Hepatocyte (in vitro differentiated cells): ENCODE measurements around the gene AGRN. TPM values are rescaled to one million over a fixed set of nuclear protein-coding genes. Genes with fewer than 3 reads are reported as not detected.

Experiments used
- DNase-seq: peaks from one replicate; pipeline ENCODE4 v3.0.0-alpha.2; 2016; ENCODE audit warnings: low spot score
- H2AFZ ChIP-seq: fragments of 200-600 bp; sonication (generic); 2 replicates; pipeline ENCODE4 v1.6.0; 2016; ENCODE audit warnings: antibody characterized with exemption, mild to moderate bottlenecking
- H3K27ac ChIP-seq: fragments of 200-600 bp; sonication (generic); 2 replicates; pipeline ENCODE4 v1.5.1; 2016; ENCODE audit warnings: mild to moderate bottlenecking
- H3K27me3 ChIP-seq: fragments of 200-600 bp; sonication (generic); 2 replicates; pipeline ENCODE4 v1.6.1; 2016
- H3K36me3 ChIP-seq: fragments of 200-600 bp; sonication (generic); replicated peaks from 2 replicates; pipeline ENCODE4 v1.5.1; 2016; ENCODE audit warnings: low read depth; ENCODE audit not compliant: insufficient read depth
- H3K4me1 ChIP-seq: fragments of 200-600 bp; sonication (generic); 2 replicates; pipeline ENCODE4 v1.5.1; 2016; ENCODE audit warnings: mild to moderate bottlenecking, moderate library complexity; ENCODE audit not compliant: insufficient read depth
- H3K4me2 ChIP-seq: fragments of 200-600 bp; sonication (generic); 2 replicates; pipeline ENCODE4 v1.6.0; 2016
- H3K4me3 ChIP-seq: fragments of 200-600 bp; sonication (generic); 2 replicates; pipeline ENCODE4 v1.5.1; 2016; ENCODE audit warnings: mild to moderate bottlenecking
- H3K79me2 ChIP-seq: fragments of 200-600 bp; sonication (generic); 2 replicates; pipeline ENCODE4 v1.6.0; 2017; ENCODE audit warnings: mild to moderate bottlenecking
- H3K9me2 ChIP-seq: fragments of 200-600 bp; sonication (generic); replicated peaks from 2 replicates; pipeline ENCODE4 v1.6.0; 2017; ENCODE audit warnings: mild to moderate bottlenecking; ENCODE audit not compliant: insufficient read depth
- H3K9me3 ChIP-seq: fragments of 200-600 bp; sonication (generic); 2 replicates; pipeline ENCODE4 v1.5.1; 2016; ENCODE audit warnings: low read depth, mild to moderate bottlenecking
- H4K20me1 ChIP-seq: fragments of 200-600 bp; sonication (generic); 2 replicates; pipeline ENCODE4 v1.6.0; 2016; ENCODE audit warnings: mild to moderate bottlenecking; ENCODE audit not compliant: insufficient read depth, poor library complexity, severe bottlenecking
- EZH2 ChIP-seq: fragments of 200-600 bp; sonication (generic); IDR thresholded peaks from 2 replicates; pipeline ENCODE4 v1.6.1; 2016; ENCODE audit warnings: antibody characterized with exemption, mild to moderate bottlenecking, borderline replicate concordance
- EZH2phosphoT487 ChIP-seq: fragments of 200-600 bp; sonication (generic); IDR thresholded peaks from one replicate; pipeline ENCODE4 v1.6.1; 2018; ENCODE audit warnings: antibody characterized with exemption, mild to moderate bottlenecking, low read depth, moderate library complexity; ENCODE audit not compliant: unreplicated experiment, severe bottlenecking
- WGBS: methylation state at CpG from one replicate; pipeline ENCODE4 v1.1.6; 2016; ENCODE audit warnings: low lambda C conversion rate; ENCODE audit errors: missing lambda C conversion rate; 5-methylcytosine and 5-hydroxymethylcytosine counted together
- polyA plus RNA-seq: library from polyadenylated mRNA; unstranded; fragments of >200 nt; fragmentation: Nextera tagmentation; extraction: Ambion mirVana; gene quantifications from 2 replicates; pipeline ENCODE4 v1.2.1, GENCODE V29; 2016
- total RNA-seq: library from RNA; depleted of rRNA; stranded (reverse); fragments of >200 nt; gene quantifications from 2 replicates; pipeline ENCODE4 v1.2.3, GENCODE V29; 2014
- TF ChIP-seq, protein P1 (sequence below): fragments of 200-600 bp; sonication (generic); IDR thresholded peaks from 2 replicates; pipeline ENCODE4 v1.5.1; 2016; ENCODE audit warnings: antibody characterized with exemption, mild to moderate bottlenecking; ENCODE audit not compliant: poor library complexity

Gene AGRN
- total and polyA plus RNA-seq, 2 experiments from 2014 or later, result 53.3 to 81.8 TPM

DNA sequence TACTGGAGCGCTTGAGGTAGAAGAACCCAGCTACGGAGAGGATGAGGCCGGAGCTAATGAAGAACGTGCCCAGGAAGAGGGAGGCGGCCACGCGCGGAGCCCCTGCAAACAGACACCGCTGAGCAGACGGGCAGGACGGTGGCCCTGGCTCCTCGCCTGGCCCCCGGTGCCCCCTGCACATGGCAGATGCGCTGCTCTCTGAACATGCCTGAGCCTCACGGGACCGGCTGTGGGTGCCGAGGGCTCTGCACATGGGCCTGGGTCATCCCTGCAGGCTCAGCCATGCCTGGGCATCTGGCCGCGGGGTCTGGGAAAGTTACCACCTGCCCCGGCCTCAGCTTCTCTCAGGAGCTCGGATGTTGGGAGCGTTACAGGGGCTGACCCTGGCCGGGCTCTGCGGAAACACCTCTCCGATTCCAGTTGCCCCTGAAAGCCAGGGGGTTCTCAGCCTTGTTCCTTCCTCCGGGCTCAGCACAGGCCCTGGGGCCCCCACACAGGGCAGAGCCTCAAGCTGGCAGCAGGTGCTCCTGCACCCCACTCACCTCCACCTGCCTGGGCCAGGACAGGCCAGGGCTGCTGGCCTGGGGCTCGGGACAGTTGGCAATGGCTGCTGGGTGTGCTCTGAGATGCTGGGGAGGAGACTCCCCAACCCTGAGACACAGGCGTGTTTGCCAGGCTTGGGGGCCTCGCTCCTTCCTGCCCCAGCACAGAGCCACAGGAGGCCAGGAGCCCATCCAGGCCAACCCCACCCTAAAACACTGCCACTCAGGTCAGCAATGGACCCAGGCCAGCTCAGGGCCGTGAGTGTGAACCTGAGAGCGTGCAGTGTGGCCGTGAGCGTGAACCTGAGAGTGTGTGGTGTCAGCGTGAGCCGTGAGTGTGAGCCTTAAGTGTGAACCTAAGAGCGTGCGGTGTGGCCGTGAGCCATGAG is 66.3 kb downstream of the AGRN start:
- DNase-seq, result no peak
- H4K20me1 ChIP-seq, result no peaks in the 10 kb centered on the region
- no peak overlapping the region for H2AFZ ChIP-seq
- no peaks in the 10 kb centered on the region for H3K36me3 ChIP-seq
- 92% methylated on average over 38 of the region's 38 CpGs for WGBS
- H3K27me3 ChIP-seq, result no peaks in the 10 kb centered on the region
- no peak overlapping the region for H3K4me3 ChIP-seq
- H3K79me2 ChIP-seq, result no peaks in the 10 kb centered on the region
- TF ChIP-seq EZH2phosphoT487, result no peak
- no peaks in the 10 kb centered on the region for H3K4me1 ChIP-seq
- H3K4me2 ChIP-seq, result no peak overlapping the region
- H3K27ac ChIP-seq, result no peak overlapping the region
- no peaks in the 10 kb centered on the region for H3K9me3 ChIP-seq
- H3K9me2 ChIP-seq, result no peaks in the 10 kb centered on the region

DNA sequence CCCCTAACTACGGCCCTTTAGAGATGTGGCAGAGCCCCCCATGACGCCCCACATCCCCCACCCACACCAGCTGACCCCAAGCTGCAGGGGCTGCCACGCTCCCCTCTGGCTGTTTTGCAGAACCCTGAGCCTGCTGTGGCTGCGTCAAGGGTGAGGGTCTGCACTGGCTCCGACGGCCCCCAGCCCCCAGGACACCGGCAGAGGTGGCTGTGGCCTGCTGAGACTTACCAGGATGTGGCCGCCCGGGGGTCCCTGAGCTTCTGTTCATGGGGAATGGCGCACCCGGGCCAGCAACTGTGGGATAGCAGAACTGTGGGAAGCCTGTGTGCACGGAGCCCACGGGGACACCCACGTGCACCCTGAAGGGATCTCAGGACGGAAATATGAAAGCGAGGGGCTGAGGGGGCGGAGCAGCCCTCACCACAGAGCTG is 67.0 kb downstream of the AGRN start:
- 98% methylated on average over 16 of the region's 17 CpGs for WGBS
- H3K4me2 ChIP-seq, result no peak overlapping the region
- no peaks in the 10 kb centered on the region for H4K20me1 ChIP-seq
- no peak overlapping the region for H2AFZ ChIP-seq
- no peaks in the 10 kb centered on the region for H3K4me1 ChIP-seq
- H3K9me3 ChIP-seq, result no peaks in the 10 kb centered on the region
- H3K27me3 ChIP-seq, result no peaks in the 10 kb centered on the region
- no peaks in the 10 kb centered on the region for H3K36me3 ChIP-seq
- no peak for DNase-seq
- no peak overlapping the region for H3K4me3 ChIP-seq
- TF ChIP-seq, protein P1, sequence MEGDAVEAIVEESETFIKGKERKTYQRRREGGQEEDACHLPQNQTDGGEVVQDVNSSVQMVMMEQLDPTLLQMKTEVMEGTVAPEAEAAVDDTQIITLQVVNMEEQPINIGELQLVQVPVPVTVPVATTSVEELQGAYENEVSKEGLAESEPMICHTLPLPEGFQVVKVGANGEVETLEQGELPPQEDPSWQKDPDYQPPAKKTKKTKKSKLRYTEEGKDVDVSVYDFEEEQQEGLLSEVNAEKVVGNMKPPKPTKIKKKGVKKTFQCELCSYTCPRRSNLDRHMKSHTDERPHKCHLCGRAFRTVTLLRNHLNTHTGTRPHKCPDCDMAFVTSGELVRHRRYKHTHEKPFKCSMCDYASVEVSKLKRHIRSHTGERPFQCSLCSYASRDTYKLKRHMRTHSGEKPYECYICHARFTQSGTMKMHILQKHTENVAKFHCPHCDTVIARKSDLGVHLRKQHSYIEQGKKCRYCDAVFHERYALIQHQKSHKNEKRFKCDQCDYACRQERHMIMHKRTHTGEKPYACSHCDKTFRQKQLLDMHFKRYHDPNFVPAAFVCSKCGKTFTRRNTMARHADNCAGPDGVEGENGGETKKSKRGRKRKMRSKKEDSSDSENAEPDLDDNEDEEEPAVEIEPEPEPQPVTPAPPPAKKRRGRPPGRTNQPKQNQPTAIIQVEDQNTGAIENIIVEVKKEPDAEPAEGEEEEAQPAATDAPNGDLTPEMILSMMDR, result no peak
- TF ChIP-seq EZH2phosphoT487 (no peak), EZH2 (no peak)
- no peaks in the 10 kb centered on the region for H3K79me2 ChIP-seq
- H3K9me2 ChIP-seq, result no peaks in the 10 kb centered on the region
- H3K27ac ChIP-seq, result no peak overlapping the region

DNA sequence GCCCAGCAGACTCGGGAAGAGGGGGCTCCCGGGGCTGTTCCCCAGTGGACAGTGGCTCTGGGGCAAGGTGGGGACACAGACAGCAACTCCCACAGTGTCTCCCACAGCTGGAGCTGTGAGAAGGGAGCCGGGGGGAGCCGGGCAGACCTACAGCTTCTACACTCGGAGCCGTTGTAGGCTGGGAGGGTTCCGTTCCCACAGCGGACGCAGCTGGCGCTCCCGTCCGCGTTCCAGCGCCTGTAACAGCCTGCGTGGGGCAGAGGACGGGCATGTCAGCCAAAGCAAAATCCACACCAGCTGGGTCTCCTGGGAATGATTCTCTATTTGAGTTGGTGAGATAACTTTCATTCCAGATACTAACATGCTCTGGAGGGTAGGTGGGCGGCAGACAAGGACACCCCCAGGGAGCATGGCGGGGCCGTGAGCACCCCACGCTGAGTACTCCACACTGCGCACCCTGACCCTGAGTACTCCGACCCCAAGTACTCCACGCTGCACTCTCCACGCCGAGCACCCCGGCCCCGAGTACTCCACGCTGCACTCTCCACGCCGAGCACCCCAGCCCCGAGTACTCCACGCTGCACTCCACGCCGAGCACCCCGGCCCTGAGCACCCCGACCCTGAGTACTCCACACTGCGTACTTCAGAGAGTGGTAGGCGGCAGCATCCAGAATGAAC is 67.6 kb downstream of the AGRN start:
- H3K4me1 ChIP-seq, result no peaks in the 10 kb centered on the region
- H3K36me3 ChIP-seq, result no peaks in the 10 kb centered on the region
- WGBS, result 95% methylated on average over 32 of the region's 38 CpGs

More for the DNA sequence above, 67.6 kb downstream of the AGRN start:
- Histone ChIP-seq H2AFZ (no peak overlapping the region), H3K9me3 (no peaks in the 10 kb centered on the region), H3K27me3 (no peaks in the 10 kb centered on the region), H3K4me3 (no peak overlapping the region), H3K9me2 (no peaks in the 10 kb centered on the region), H4K20me1 (no peaks in the 10 kb centered on the region), H3K4me2 (no peak overlapping the region), H3K27ac (no peak overlapping the region), H3K79me2 (no peaks in the 10 kb centered on the region)
- no peak for DNase-seq
- TF ChIP-seq EZH2phosphoT487, result no peak
- no peak for TF ChIP-seq EZH2
- TF ChIP-seq, protein P1, result no peak
